GM10266 (cell line): ENCODE results near the gene RACGAP1.

ENCODE experiments used
- DNase-seq: peaks from one replicate; pipeline ENCODE4 v3.0.0; 2012; ENCODE audit errors: extremely low spot score
- TF ChIP-seq, protein P1 (sequence below): IDR thresholded peaks from 2 replicates; pipeline ENCODE4 v1.5.1; 2012; ENCODE audit warnings: mild to moderate bottlenecking, low read depth; ENCODE audit not compliant: control insufficient read depth, insufficient read depth; ENCODE audit errors: missing control alignments

RACGAP1 gene

DNA sequence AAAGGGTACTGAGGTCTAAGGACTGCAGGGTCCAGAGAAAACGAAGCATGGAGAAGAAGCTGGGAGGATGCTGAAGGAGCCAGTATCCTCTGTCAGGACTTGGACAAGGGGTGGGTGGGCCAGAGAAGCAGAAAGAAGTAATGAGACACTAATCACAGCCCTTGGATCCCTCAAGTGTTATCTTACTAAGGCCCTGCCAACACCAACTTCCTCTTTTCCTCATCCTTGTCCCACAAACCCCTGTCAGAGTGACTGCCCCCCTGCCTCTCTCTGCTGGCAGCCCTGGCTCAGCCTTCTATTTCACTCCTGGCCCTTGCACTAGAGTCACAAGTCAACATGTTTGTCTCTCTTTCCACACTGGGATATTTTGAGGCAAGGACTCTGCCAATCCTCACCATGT, 28.3 kb upstream of the RACGAP1 start:
- TF ChIP-seq, protein P1, sequence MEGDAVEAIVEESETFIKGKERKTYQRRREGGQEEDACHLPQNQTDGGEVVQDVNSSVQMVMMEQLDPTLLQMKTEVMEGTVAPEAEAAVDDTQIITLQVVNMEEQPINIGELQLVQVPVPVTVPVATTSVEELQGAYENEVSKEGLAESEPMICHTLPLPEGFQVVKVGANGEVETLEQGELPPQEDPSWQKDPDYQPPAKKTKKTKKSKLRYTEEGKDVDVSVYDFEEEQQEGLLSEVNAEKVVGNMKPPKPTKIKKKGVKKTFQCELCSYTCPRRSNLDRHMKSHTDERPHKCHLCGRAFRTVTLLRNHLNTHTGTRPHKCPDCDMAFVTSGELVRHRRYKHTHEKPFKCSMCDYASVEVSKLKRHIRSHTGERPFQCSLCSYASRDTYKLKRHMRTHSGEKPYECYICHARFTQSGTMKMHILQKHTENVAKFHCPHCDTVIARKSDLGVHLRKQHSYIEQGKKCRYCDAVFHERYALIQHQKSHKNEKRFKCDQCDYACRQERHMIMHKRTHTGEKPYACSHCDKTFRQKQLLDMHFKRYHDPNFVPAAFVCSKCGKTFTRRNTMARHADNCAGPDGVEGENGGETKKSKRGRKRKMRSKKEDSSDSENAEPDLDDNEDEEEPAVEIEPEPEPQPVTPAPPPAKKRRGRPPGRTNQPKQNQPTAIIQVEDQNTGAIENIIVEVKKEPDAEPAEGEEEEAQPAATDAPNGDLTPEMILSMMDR, result no peak
- no peak for DNase-seq

DNA sequence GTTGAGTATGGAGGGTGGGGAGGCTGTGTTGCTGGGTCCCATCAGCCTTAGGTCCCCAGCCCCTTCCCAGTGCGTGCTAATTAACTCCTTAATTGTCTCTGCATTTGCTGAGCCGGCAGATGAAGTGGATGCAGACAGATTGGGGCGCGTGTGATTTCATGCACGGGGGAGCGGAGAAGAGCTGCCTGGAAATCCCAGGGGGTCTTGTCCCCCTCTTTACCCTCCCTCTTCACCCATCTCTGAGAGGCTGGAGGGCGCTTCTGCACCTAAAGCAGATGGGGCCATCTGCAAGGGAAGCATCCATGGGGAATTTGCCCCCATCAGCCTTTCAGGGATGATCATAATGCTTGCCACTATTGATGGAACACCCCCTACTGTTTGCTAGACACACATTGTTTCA, 27.7 kb upstream of the RACGAP1 start:
- TF ChIP-seq, protein P1, result no peak
- DNase-seq, result no peak

DNA sequence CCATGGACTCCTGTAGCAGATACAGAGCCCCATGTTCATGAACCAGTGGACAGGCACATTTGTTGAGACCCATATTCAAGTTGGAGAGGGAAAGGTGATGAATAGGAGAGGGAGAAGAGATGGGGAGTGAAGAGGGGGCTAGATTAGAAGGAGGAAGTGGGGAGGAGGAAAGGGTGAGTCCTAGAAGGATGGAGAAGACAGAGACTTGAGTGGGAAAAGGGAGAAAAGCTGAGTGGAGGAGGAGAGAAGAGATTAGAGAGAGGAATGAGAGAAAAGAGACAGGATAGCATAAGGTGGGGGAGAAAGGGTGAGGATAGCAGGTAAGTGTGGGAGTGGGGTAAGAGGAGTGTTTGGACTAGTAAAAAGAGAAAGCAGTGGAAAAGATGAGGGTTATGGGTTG, 27.2 kb upstream of the RACGAP1 start:
- no peak for DNase-seq
- TF ChIP-seq, protein P1, result no peak

DNA sequence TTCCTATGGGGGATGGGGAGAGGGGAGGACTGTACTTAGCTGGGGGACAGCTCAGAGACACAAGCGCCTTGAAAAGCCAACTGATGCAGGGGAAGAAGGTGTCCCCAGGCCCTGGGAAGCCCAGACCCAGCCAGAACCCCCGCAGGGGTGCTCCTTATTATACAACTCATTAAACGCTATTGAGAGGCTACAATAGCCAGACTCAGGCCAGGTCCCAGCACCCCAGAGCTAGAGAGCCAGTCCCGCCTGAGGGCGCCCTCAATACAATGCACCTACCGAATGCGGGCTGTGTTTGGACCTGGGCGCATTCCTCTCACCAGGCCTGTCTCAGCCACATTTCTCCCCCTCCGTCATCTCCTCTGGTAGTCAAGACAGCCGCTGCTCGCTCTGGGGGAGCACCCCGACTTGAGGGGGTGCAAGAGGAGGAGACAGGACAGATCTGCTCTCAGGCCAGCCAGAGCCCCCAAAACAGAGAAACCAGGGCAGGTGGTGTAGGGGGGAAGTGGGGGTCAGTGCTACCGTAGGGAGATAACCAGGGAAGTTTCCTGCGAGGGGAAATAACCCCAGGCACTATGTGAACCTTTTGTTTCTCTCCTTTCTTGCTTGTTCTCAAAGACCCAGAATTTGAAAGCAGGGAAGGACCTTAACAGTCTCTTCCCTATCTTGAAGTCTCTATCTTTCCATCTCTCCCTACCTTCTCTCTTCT, 26.0 kb upstream of the RACGAP1 start:
- TF ChIP-seq, protein P1, result no peak
- no peak for DNase-seq

DNA sequence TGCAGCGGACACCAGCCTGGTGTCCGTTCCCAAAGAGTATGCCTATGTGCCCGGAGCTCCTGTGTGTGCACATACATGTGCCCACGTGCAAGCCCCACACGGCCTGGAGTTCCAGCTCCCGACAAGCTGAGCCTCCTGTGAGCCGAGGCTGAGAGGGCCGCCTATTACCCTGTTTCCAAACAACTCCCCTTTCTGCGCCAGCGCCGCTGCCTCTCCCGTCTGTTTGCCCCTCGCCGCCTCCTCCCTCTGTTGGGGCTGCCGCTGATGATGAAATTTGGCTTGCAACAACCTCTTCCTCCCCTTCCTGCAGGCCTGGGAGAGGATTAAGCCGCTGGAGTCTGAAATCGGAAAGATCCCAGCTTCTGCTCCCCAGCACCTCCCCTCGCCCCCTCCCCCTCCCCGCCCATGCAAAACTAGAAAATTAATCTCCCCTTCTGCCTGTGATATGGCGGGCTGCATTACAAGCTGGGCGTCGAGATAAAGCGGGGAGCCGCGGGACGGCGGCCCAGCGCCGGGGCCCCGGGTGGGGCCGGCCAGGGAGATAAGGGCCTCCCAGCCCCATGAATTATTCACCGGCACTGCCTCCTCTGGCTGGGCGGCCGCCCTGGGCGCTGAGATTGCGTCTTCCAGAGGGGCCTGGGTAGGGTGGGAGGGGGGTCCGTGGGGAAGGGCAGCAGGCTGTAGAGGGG, 25.3 kb upstream of the RACGAP1 start:
- DNase-seq, result no peak
- TF ChIP-seq, protein P1, result no peak

DNA sequence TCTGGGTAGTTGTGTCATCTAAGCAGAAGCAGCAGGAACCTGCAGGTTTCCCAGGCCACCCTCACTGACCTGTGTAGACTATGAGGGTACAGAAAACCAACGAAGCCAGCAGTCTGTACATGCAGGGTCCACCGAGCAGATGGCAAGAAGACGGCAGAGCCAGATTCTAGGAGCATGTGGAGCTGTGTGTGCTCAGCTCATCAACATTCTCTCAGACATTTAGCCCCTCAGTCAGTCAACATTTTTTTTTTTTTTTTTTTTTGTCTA, 24.8 kb upstream of the RACGAP1 start:
- TF ChIP-seq, protein P1, result no peak
- no peak for DNase-seq
